Activated naive CD4-positive, alpha-beta T cell treated with anti-CD3 and anti-CD28 coated beads, Interleukin-2, amount 50 U/mL, for 72 hours (primary cell): Measurements from ENCODE around the gene CD84. TPM values are rescaled to one million over a fixed set of nuclear protein-coding genes. Genes with fewer than 3 reads are reported as not detected.
"Not testable (repeated sequence)": the region's sequence is repeated elsewhere in the genome, so short reads cannot be mapped to it uniquely, and the experiment has no call there.

Experiments used
- ATAC-seq, 2 donors: fragments of 150-1000 bp; cut with Tn5 transposase; 2 replicates each; pipeline ENCODE4 v1.10.0; 2021; ENCODE audit warnings: mild to moderate bottlenecking in 2 of 2, moderate library complexity in 2 of 2
- DNase-seq, 2 donors: peaks; one replicate each; pipeline ENCODE4 v3.0.0; 2021 to 2022; ENCODE audit warnings: low spot score in 2 of 2
- H3K27ac Mint-ChIP-seq, 2 donors: one replicate each; pipeline ENCODE4 v1.8.0; 2022; ENCODE audit warnings: mild to moderate bottlenecking in 2 of 2, mixed read lengths in 2 of 2
- H3K36me3 Mint-ChIP-seq, 2 donors: one replicate each; pipeline ENCODE4 v1.8.0; 2022; ENCODE audit warnings: mixed read lengths in 2 of 2
- H3K9me3 Mint-ChIP-seq, 2 donors: one replicate each; pipeline ENCODE4 v1.8.0; 2022; ENCODE audit warnings: mixed read lengths in 2 of 2
- total RNA-seq, 2 donors: library from RNA; stranded (reverse); gene quantifications; one replicate each; pipeline ENCODE4 v1.2.3, GENCODE V29; 2022

CD84 gene
- 10 to 100 TPM; 14.9 to 37.0 TPM for total RNA-seq

GRCh38 chr1:160579216-160579701 lies at the start of gene CD84:
TSS of gene CD84 (minus strand) at chr1:160579496. CDS start at chr1:160579437, 59 bp downstream.
- ATAC-seq (no peak), DNase-seq (no peak)
- Mint-ChIP-seq H3K36me3 (peaks cover 14 to 19% of the 10 kb centered on the region in 2 donors), H3K9me3 (peaks cover 4 to 6% of the 10 kb centered on the region in 2 donors), H3K27ac (peak within 1 kb of the TSS; percentile 78 to 93)

GRCh38 chr1:160628799-160629263 lies 49.5 kb upstream of the CD84 start:
- Mint-ChIP-seq H3K27ac (peak overlapping the region; percentile 95 to 100), H3K9me3 (peaks cover 0 to 3% of the 10 kb centered on the region in 2 donors), H3K36me3 (peaks cover 40 to 84% of the 10 kb centered on the region in 2 donors)
- ATAC-seq (no peak), DNase-seq (no peak)

- Mint-ChIP-seq H3K27ac (peak overlapping the region; percentile 95 to 100), H3K36me3 (peaks cover 40 to 84% of the 10 kb centered on the region in 2 donors)
- ATAC-seq (peak; percentile 23 to 26), DNase-seq (peak; percentile 57 to 79)
- H3K9me3 Mint-ChIP-seq, result not testable (repeated sequence)
These were observed 48.5 kb upstream of the CD84 start for GRCh38 chr1:160627677-160628289.

GRCh38 chr1:160626509-160627342 lies 47.4 kb upstream of the CD84 start:
- no peak for DNase-seq
- H3K27ac Mint-ChIP-seq, result peak overlapping the region; percentile 95 to 100
- peaks cover 0 to 3% of the 10 kb centered on the region in 2 donors for H3K9me3 Mint-ChIP-seq
- ATAC-seq, result peak; percentile 53 to 70
- H3K36me3 Mint-ChIP-seq, result peaks cover 47 to 86% of the 10 kb centered on the region in 2 donors

GRCh38 chr1:160625725-160626498 lies 46.6 kb upstream of the CD84 start:
- DNase-seq, result peak; percentile 65 to 74
- peaks cover 0 to 3% of the 10 kb centered on the region in 2 donors for H3K9me3 Mint-ChIP-seq
- H3K27ac Mint-ChIP-seq, result peak overlapping the region; percentile 95 to 100
- ATAC-seq, result peak; percentile 46 to 47
- H3K36me3 Mint-ChIP-seq, result peaks cover 43 to 86% of the 10 kb centered on the region in 2 donors

GRCh38 chr1:160625321-160625720 lies 46.0 kb upstream of the CD84 start:
- ATAC-seq, result no peak
- Mint-ChIP-seq H3K9me3 (peaks cover 0 to 3% of the 10 kb centered on the region in 2 donors), H3K27ac (peak overlapping the region; percentile 95 to 100), H3K36me3 (peaks cover 39 to 82% of the 10 kb centered on the region in 2 donors)
- DNase-seq, result no peak

- ATAC-seq, result no peak
- DNase-seq, result no peak
These were observed 45.2 kb upstream of the CD84 start for GRCh38 chr1:160624464-160624863.

GRCh38 chr1:160623862-160624261 lies 44.6 kb upstream of the CD84 start:
- Mint-ChIP-seq H3K36me3 (peaks cover 47 to 91% of the 10 kb centered on the region in 2 donors), H3K9me3 (peaks cover 0 to 7% of the 10 kb centered on the region in 2 donors), H3K27ac (peak overlapping the region; percentile 95 to 100)
- DNase-seq (no peak), ATAC-seq (peak in 1 of 2 donors; percentile 8)

More at GRCh38 chr1:160624464-160624863, 45.2 kb upstream of the CD84 start:
- H3K9me3 Mint-ChIP-seq, result peaks cover 0 to 3% of the 10 kb centered on the region in 2 donors
- peak overlapping the region; percentile 95 to 100 for H3K27ac Mint-ChIP-seq
- H3K36me3 Mint-ChIP-seq, result peaks cover 44 to 88% of the 10 kb centered on the region in 2 donors

- H3K36me3 Mint-ChIP-seq, result peaks cover 48 to 90% of the 10 kb centered on the region in 2 donors
- peak overlapping the region; percentile 95 to 100 for H3K27ac Mint-ChIP-seq
- DNase-seq (no peak), ATAC-seq (peak; percentile 62 to 70)
- H3K9me3 Mint-ChIP-seq, result peaks cover 0 to 7% of the 10 kb centered on the region in 2 donors
These were observed 43.9 kb upstream of the CD84 start for GRCh38 chr1:160623227-160623633.

GRCh38 chr1:160622501-160623226 lies 43.4 kb upstream of the CD84 start:
- H3K27ac Mint-ChIP-seq, result peak overlapping the region; percentile 95 to 100
- ATAC-seq (no peak), DNase-seq (no peak)
- peaks cover 0 to 7% of the 10 kb centered on the region in 2 donors for H3K9me3 Mint-ChIP-seq
- peaks cover 52 to 90% of the 10 kb centered on the region in 2 donors for H3K36me3 Mint-ChIP-seq

- Mint-ChIP-seq H3K9me3 (peaks cover 0 to 7% of the 10 kb centered on the region in 2 donors), H3K27ac (peak overlapping the region; percentile 93 to 95), H3K36me3 (peaks cover 52 to 88% of the 10 kb centered on the region in 2 donors)
- ATAC-seq (peak in 1 of 2 donors; percentile 2), DNase-seq (no peak)
These were observed 42.5 kb upstream of the CD84 start for GRCh38 chr1:160621633-160622413.

GRCh38 chr1:160620942-160621632 lies 41.8 kb upstream of the CD84 start:
- H3K27ac Mint-ChIP-seq, result peak overlapping the region; percentile 93 to 95
- ATAC-seq (no peak), DNase-seq (no peak)
- peaks cover 0 to 7% of the 10 kb centered on the region in 2 donors for H3K9me3 Mint-ChIP-seq
- peaks cover 52 to 85% of the 10 kb centered on the region in 2 donors for H3K36me3 Mint-ChIP-seq

GRCh38 chr1:160619742-160620277 lies 40.5 kb upstream of the CD84 start:
- no peak for DNase-seq
- Mint-ChIP-seq H3K9me3 (peaks cover 0 to 5% of the 10 kb centered on the region in 2 donors), H3K36me3 (peaks cover 47 to 83% of the 10 kb centered on the region in 2 donors), H3K27ac (peak overlapping the region; percentile 23 to 63)
- ATAC-seq, result no peak

- ATAC-seq (no peak), DNase-seq (no peak)
- peak overlapping the region; percentile 23 to 63 for H3K27ac Mint-ChIP-seq
- H3K36me3 Mint-ChIP-seq, result peaks cover 48 to 80% of the 10 kb centered on the region in 2 donors
- H3K9me3 Mint-ChIP-seq, result peaks cover 0 to 3% of the 10 kb centered on the region in 2 donors
These were observed 39.5 kb upstream of the CD84 start for GRCh38 chr1:160618763-160619274.
